Immature natural killer cell (primary cell): ENCODE data around the gene APC. TPM values are rescaled to one million over a fixed set of nuclear protein-coding genes. Genes with fewer than 3 reads are reported as not detected.
"Not testable (repeated sequence)": the region's sequence is repeated elsewhere in the genome, so short reads cannot be mapped to it uniquely, and the experiment has no call there.

Experiments used
- DNase-seq, 3 donors: peaks; one replicate each; pipeline ENCODE4 v3.0.0; 2022; ENCODE audit warnings: mixed read lengths in 1 of 3
- H3K27ac Mint-ChIP-seq, 6 donors: one replicate each; pipeline ENCODE4 v1.8.0; 2020; ENCODE audit warnings: mixed read lengths in 6 of 6, mild to moderate bottlenecking in 5 of 6, inconsistent platforms in 4 of 6, moderate library complexity in 3 of 6
- H3K27me3 Mint-ChIP-seq, 3 donors: one replicate each; pipeline ENCODE4 v1.8.0; 2020 to 2021; ENCODE audit warnings: low read depth in 3 of 3, mild to moderate bottlenecking in 3 of 3, mixed read lengths in 3 of 3, moderate library complexity in 3 of 3, inconsistent platforms in 1 of 3
- H3K36me3 Mint-ChIP-seq, 3 donors: one replicate each; pipeline ENCODE4 v1.8.0; 2020; ENCODE audit warnings: mixed read lengths in 3 of 3, inconsistent platforms in 2 of 3, mild to moderate bottlenecking in 2 of 3
- H3K4me1 Mint-ChIP-seq, 2 donors: one replicate each; pipeline ENCODE4 v1.8.0; 2020; ENCODE audit warnings: inconsistent platforms in 2 of 2, mild to moderate bottlenecking in 2 of 2, mixed read lengths in 2 of 2, moderate library complexity in 1 of 2
- H3K4me3 Mint-ChIP-seq, 5 donors: one replicate each; pipeline ENCODE4 v1.8.0; 2020; ENCODE audit warnings: mild to moderate bottlenecking in 5 of 5, mixed read lengths in 5 of 5, inconsistent platforms in 3 of 5, moderate library complexity in 3 of 5
- H3K9me3 Mint-ChIP-seq, 6 donors: one replicate each; pipeline ENCODE4 v1.8.0; 2020; ENCODE audit warnings: mild to moderate bottlenecking in 6 of 6, mixed read lengths in 6 of 6, inconsistent platforms in 4 of 6, moderate library complexity in 3 of 6
- polyA plus RNA-seq, 3 donors: library from polyadenylated mRNA; unstranded; fragments of 300-500 nt; fragmentation: Illumina TruSeq; gene quantifications; one replicate each; pipeline ENCODE4 v1.2.3, GENCODE V29; 2021

Gene APC
- polyA plus RNA-seq, 3 donors from 2014 or later: 6.1 to 36.5 (median 14.3) TPM

GRCh38 chr5:112706446-112707016 lies 31.2 kb upstream of the APC start:
- H3K36me3 Mint-ChIP-seq: no peaks in the 10 kb centered on the region
- no peak for DNase-seq
- peaks cover 13 to 17% (median 15%) of the 10 kb centered on the region in 3 donors for H3K27me3 Mint-ChIP-seq
- no peaks in the 10 kb centered on the region for H3K9me3 Mint-ChIP-seq
- H3K4me1 Mint-ChIP-seq: peaks cover 47 to 49% of the 10 kb centered on the region in 2 donors
- peak overlapping the region; percentile 89 to 94 (median 93) for H3K4me3 Mint-ChIP-seq
- H3K27ac Mint-ChIP-seq: peak overlapping the region; percentile 87 to 94 (median 91)

- Mint-ChIP-seq H3K9me3 (no peaks in the 10 kb centered on the region), H3K27me3 (peaks cover 13 to 17% (median 15%) of the 10 kb centered on the region in 3 donors), H3K4me1 (peaks cover 55 to 56% of the 10 kb centered on the region in 2 donors), H3K36me3 (peaks cover 0 to under 1% (median 0%) of the 10 kb centered on the region in 3 donors), H3K4me3 (peak overlapping the region; percentile 89 to 94 (median 93)), H3K27ac (peak overlapping the region; percentile 87 to 94 (median 91))
- DNase-seq: peak; percentile 98
Measured at GRCh38 chr5:112707187-112708102, 30.2 kb upstream of the APC start.

- H3K4me3 Mint-ChIP-seq: peak overlapping the region; percentile 89 to 94 (median 93)
- no peak for DNase-seq
- peaks cover 0 to 3% (median 0%) of the 10 kb centered on the region in 3 donors for H3K36me3 Mint-ChIP-seq
- H3K4me1 Mint-ChIP-seq: peaks cover 58 to 60% of the 10 kb centered on the region in 2 donors
- peaks cover 13 to 17% (median 15%) of the 10 kb centered on the region in 3 donors for H3K27me3 Mint-ChIP-seq
- H3K27ac Mint-ChIP-seq: peak overlapping the region; percentile 87 to 94 (median 91)
- H3K9me3 Mint-ChIP-seq: no peaks in the 10 kb centered on the region
Measured at GRCh38 chr5:112708103-112708622, 29.5 kb upstream of the APC start.

GRCh38 chr5:112709416-112709815 lies 28.3 kb upstream of the APC start:
- Mint-ChIP-seq H3K36me3 (peaks cover 0 to 3% (median 0%) of the 10 kb centered on the region in 3 donors), H3K9me3 (no peaks in the 10 kb centered on the region), H3K4me1 (peaks cover 62% of the 10 kb centered on the region in 2 donors), H3K27me3 (peaks cover 12 to 17% (median 13%) of the 10 kb centered on the region in 3 donors), H3K4me3 (peak overlapping the region; percentile 89 to 94 (median 93)), H3K27ac (peak overlapping the region in 2 of 6 donors; percentile 54 to 87)
- no peak for DNase-seq

- no peaks in the 10 kb centered on the region for H3K9me3 Mint-ChIP-seq
- no peak overlapping the region for H3K4me3 Mint-ChIP-seq
- no peak for DNase-seq
- peaks cover 0 to 3% (median 0%) of the 10 kb centered on the region in 3 donors for H3K36me3 Mint-ChIP-seq
- H3K27ac Mint-ChIP-seq: no peak overlapping the region
- peaks cover 66 to 77% of the 10 kb centered on the region in 2 donors for H3K4me1 Mint-ChIP-seq
- H3K27me3 Mint-ChIP-seq: peaks cover 10 to 16% (median 13%) of the 10 kb centered on the region in 3 donors
Measured at GRCh38 chr5:112710896-112711295, 26.8 kb upstream of the APC start.

GRCh38 chr5:112711436-112711835 lies 26.2 kb upstream of the APC start:
- H3K27ac Mint-ChIP-seq: no peak overlapping the region
- peaks cover 64 to 77% of the 10 kb centered on the region in 2 donors for H3K4me1 Mint-ChIP-seq
- H3K9me3 Mint-ChIP-seq: no peaks in the 10 kb centered on the region
- H3K36me3 Mint-ChIP-seq: peaks cover 0 to 3% (median 0%) of the 10 kb centered on the region in 3 donors
- DNase-seq: no peak
- peaks cover 10 to 14% (median 13%) of the 10 kb centered on the region in 3 donors for H3K27me3 Mint-ChIP-seq
- H3K4me3 Mint-ChIP-seq: no peak overlapping the region

- H3K9me3 Mint-ChIP-seq: no peaks in the 10 kb centered on the region
- H3K4me1 Mint-ChIP-seq: peaks cover 57 to 81% of the 10 kb centered on the region in 2 donors
- H3K36me3 Mint-ChIP-seq: peaks cover 0 to 3% (median 0%) of the 10 kb centered on the region in 3 donors
- DNase-seq: no peak
- H3K27ac Mint-ChIP-seq: no peak overlapping the region
- peaks cover 0 to under 1% (median under 1%) of the 10 kb centered on the region in 3 donors for H3K27me3 Mint-ChIP-seq
- no peak overlapping the region for H3K4me3 Mint-ChIP-seq
Measured at GRCh38 chr5:112713206-112713605, 24.5 kb upstream of the APC start.

GRCh38 chr5:112716895-112717294 lies 20.8 kb upstream of the APC start:
- DNase-seq, H3K27me3 Mint-ChIP-seq, H3K4me3 Mint-ChIP-seq, H3K9me3 Mint-ChIP-seq, H3K27ac Mint-ChIP-seq, H3K36me3 Mint-ChIP-seq: not testable (repeated sequence)
- peaks cover 40 to 76% of the 10 kb centered on the region in 2 donors for H3K4me1 Mint-ChIP-seq

GRCh38 chr5:112717506-112718082 lies 20.1 kb upstream of the APC start:
- Mint-ChIP-seq H3K27me3 (peaks cover 0 to 3% (median 2%) of the 10 kb centered on the region in 3 donors), H3K4me1 (peaks cover 43 to 76% of the 10 kb centered on the region in 2 donors), H3K9me3 (no peaks in the 10 kb centered on the region), H3K4me3 (no peak overlapping the region), H3K36me3 (peaks cover 0 to 7% (median 0%) of the 10 kb centered on the region in 3 donors), H3K27ac (peak overlapping the region in 2 of 6 donors; percentile 29 to 31)
- no peak for DNase-seq

GRCh38 chr5:112718344-112718743 lies 19.3 kb upstream of the APC start:
- DNase-seq: no peak
- Mint-ChIP-seq H3K36me3 (peaks cover 0 to 6% (median 0%) of the 10 kb centered on the region in 3 donors), H3K4me1 (peaks cover 46 to 80% of the 10 kb centered on the region in 2 donors), H3K9me3 (no peaks in the 10 kb centered on the region), H3K27ac (no peak overlapping the region), H3K27me3 (peaks cover 0 to 3% (median 2%) of the 10 kb centered on the region in 3 donors), H3K4me3 (no peak overlapping the region)

GRCh38 chr5:112720576-112720975 lies 17.1 kb upstream of the APC start:
- Mint-ChIP-seq H3K4me3 (peak overlapping the region in 1 of 5 donors; percentile 0), H3K27me3 (peaks cover 0 to 3% (median 2%) of the 10 kb centered on the region in 3 donors), H3K36me3 (peaks cover 0 to 6% (median 0%) of the 10 kb centered on the region in 3 donors), H3K27ac (peak overlapping the region in 2 of 6 donors; percentile 0 to 11), H3K4me1 (peaks cover 55 to 88% of the 10 kb centered on the region in 2 donors), H3K9me3 (no peaks in the 10 kb centered on the region)
- no peak for DNase-seq

GRCh38 chr5:112724901-112725300 lies 12.8 kb upstream of the APC start:
- no peak for DNase-seq
- no peak overlapping the region for H3K4me3 Mint-ChIP-seq
- H3K27me3 Mint-ChIP-seq: peaks cover 0 to 2% (median 0%) of the 10 kb centered on the region in 3 donors
- H3K4me1 Mint-ChIP-seq: peaks cover 50 to 73% of the 10 kb centered on the region in 2 donors
- H3K36me3 Mint-ChIP-seq: no peaks in the 10 kb centered on the region
- no peaks in the 10 kb centered on the region for H3K9me3 Mint-ChIP-seq
- H3K27ac Mint-ChIP-seq: peak overlapping the region in 1 of 6 donors; percentile 47

- Mint-ChIP-seq H3K27ac (no peak overlapping the region), H3K9me3 (no peaks in the 10 kb centered on the region), H3K27me3 (no peaks in the 10 kb centered on the region), H3K4me1 (peaks cover 20 to 35% of the 10 kb centered on the region in 2 donors), H3K36me3 (no peaks in the 10 kb centered on the region), H3K4me3 (no peak overlapping the region)
- no peak for DNase-seq
Measured at GRCh38 chr5:112729630-112730029, 8.1 kb upstream of the APC start.
